BJ (cell line): ENCODE data around the gene LRIT3. TPM values are rescaled to one million over a fixed set of nuclear protein-coding genes. Genes with fewer than 3 reads are reported as not detected.

ENCODE experiments used
- CTCF ChIA-PET: fragments of 350-600 bp; formaldehyde crosslinking; extraction: SDS; loops from one replicate; lab custom pipeline; 2021; ENCODE audit warnings: antibody characterized with exemption, inconsistent platforms; lab: Yijun Ruan, JAX
- POLR2A ChIA-PET: fragments of 300-600 bp; sonication (Branson Sonifier 250); formaldehyde crosslinking; extraction: SDS; loops from one replicate; lab custom pipeline; 2021; ENCODE audit warnings: antibody characterized with exemption; lab: Charles Lee
- DNase-seq: peaks from one replicate; pipeline ENCODE4 v3.0.0-alpha.2; 2011; ENCODE audit warnings: low read depth
- H3K27me3 ChIP-seq: 2 replicates; pipeline ENCODE4 v1.6.0; 2011; ENCODE audit warnings: low read length; ENCODE audit not compliant: control insufficient read depth, insufficient read depth
- H3K36me3 ChIP-seq: 2 replicates; pipeline ENCODE4 v1.5.1; 2011; ENCODE audit warnings: low read length; ENCODE audit not compliant: control insufficient read depth, insufficient read depth
- H3K4me3 ChIP-seq: 2 replicates; pipeline ENCODE4 v1.5.1; 2011; ENCODE audit warnings: low read depth, mild to moderate bottlenecking, control low read depth, low read length
- polyA plus RNA-seq: library from polyadenylated mRNA; depleted of rRNA; stranded (reverse); fragments of >200 nt; gene quantifications from 2 replicates; pipeline ENCODE4 v1.2.3, GENCODE V29; 2011
- TF ChIP-seq, protein P1 (sequence below): IDR thresholded peaks from 2 replicates; pipeline ENCODE4 v1.5.1; 2011; ENCODE audit warnings: low read depth, mild to moderate bottlenecking, control low read depth, inconsistent platforms, low read length, moderate library complexity; ENCODE audit not compliant: insufficient read depth

The LRIT3 gene
- polyA plus RNA-seq, 1 experiment, result 0.01 TPM

DNA sequence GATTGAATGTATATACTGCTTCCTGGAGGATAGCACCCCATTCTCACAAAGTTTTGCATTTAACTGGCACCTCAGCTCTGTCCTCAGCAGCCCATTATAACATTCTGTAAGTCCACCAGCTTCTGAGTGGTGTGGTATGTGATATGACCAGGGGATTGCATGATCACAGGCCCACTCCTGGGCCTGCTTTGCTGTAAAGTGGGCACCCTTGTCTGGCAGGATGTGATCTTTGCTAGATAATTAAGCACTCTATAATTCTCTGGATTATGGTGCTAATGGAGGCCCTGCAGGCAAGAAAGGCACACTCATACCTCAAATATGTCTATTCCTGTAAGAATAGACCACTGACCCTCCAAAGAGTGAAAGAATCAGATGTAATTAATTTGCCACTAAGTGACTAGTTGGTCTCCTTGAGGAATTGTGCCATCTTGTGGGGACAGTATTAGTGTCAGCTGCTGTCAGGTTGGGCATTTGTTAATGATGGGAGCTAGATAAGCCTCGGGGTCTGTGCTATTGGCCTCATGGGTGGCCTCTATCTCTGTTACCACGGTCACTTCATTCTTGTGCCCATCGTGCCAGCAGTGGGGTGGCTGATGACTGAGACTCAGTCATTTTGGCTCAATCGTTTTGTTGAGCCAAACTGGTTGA, 43.9 kb upstream of the LRIT3 start:
- ChIA-PET POLR2A (interaction anchor here (0.7 kb wide), 1 partner anchor 173 kb away, joined by 3 read pairs; no protein-coding TSS in a partner anchor), CTCF (interaction anchor here (0.7 to 2.2 kb wide), 8 partner anchors 9 to 386 kb away, joined by 3 to 7 read pairs (median 4); partner anchors contain the start of gene CASP6)
- H3K4me3 ChIP-seq, result no peak overlapping the region
- no peak for DNase-seq
- H3K36me3 ChIP-seq, result no peaks in the 10 kb centered on the region
- TF ChIP-seq, protein P1, sequence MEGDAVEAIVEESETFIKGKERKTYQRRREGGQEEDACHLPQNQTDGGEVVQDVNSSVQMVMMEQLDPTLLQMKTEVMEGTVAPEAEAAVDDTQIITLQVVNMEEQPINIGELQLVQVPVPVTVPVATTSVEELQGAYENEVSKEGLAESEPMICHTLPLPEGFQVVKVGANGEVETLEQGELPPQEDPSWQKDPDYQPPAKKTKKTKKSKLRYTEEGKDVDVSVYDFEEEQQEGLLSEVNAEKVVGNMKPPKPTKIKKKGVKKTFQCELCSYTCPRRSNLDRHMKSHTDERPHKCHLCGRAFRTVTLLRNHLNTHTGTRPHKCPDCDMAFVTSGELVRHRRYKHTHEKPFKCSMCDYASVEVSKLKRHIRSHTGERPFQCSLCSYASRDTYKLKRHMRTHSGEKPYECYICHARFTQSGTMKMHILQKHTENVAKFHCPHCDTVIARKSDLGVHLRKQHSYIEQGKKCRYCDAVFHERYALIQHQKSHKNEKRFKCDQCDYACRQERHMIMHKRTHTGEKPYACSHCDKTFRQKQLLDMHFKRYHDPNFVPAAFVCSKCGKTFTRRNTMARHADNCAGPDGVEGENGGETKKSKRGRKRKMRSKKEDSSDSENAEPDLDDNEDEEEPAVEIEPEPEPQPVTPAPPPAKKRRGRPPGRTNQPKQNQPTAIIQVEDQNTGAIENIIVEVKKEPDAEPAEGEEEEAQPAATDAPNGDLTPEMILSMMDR, result peak; percentile 49
- H3K27me3 ChIP-seq, result no peaks in the 10 kb centered on the region; the same call in 1 of the 2 replicates

DNA sequence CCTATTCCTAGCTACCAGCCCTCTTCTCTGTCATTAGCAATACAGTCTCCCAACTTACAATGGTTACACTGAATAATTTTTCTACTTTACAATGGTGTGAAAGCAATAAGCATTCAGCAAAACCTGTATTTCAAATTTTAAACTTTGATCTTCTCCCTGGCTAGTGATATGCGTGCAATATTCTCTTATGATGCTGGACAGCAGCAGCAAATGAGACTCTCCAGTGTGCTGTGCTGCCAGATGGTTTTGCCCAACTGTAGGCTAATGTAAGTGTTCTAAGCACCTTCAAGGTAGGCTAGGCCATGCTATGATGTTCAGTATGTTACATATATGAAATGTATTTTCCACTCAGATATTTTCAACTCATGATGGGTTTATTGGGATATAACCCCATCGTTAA, 38.3 kb upstream of the LRIT3 start:
- POLR2A ChIA-PET, result no interaction called here
- TF ChIP-seq, protein P1, result no peak
- Histone ChIP-seq H3K4me3 (no peak overlapping the region), H3K27me3 (no peaks in the 10 kb centered on the region), H3K36me3 (no peaks in the 10 kb centered on the region)
- no peak for DNase-seq
- CTCF ChIA-PET, result no interaction called here

DNA sequence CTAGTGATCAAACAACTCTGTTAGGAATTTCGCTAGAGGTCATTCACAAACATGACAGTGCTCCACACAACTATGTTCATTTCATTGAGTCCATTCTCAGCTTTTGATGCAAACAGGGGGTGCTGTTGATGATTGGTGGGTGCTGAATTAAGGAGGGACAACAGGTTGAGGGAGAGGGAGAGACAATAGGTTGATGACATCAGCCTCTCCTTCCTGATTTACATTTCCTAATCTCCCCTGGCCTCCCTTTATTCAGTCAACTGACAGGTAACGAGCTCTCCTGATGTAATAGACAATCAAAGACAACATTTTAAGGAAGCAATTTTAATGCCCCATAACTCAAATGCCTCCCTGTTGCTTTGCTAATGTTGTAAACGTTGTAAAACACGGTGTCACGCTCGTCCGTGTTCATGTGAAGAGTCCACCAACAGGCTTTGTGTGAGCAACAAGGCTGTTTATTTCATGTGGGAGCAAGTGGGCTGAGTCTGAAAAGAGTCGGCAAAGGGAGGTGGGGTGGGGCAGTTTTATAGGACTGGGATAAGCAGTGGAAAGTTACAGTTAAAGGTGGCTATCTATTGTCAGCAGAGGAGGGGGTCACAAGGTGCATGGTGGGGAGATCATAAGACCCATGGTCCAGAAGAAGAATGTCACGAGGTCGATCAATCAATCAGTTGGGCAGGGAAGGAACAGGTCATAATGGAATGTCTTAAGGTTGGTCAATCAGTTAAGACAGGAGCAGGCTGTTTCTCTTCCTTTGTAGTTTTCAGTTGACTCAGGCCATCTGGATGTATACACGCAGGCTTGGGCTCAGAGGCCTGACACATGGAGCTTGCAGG, 37.1 kb upstream of the LRIT3 start:
- POLR2A ChIA-PET, result interaction anchor here (0.6 kb wide), 1 partner anchor 26 kb away, joined by 5 read pairs; no protein-coding TSS in a partner anchor
- CTCF ChIA-PET, result no interaction called here
- H3K27me3 ChIP-seq, result no peaks in the 10 kb centered on the region
- TF ChIP-seq, protein P1, result no peak
- DNase-seq, result no peak
- H3K36me3 ChIP-seq, result no peaks in the 10 kb centered on the region
- no peak overlapping the region for H3K4me3 ChIP-seq

DNA sequence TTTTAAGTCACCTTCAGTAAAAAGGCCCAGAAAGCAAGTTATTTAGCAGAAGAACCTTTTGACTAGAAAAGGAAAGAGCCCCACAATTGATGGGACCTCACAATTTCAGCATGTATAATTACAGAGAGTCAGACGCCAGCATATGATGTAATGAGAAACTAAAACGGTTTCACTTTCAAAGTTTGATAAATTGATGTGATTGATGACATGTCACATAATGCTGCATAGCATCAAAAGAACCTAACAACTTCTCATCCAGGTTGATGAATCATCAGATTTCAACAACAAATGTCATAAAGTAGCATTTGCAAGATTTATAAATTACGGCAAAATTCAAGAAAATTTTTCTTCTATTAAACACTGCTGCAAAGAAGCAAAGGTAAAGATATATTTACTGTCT, 36.2 kb upstream of the LRIT3 start:
- CTCF ChIA-PET, result no interaction called here

More for the DNA sequence above, 36.2 kb upstream of the LRIT3 start:
- POLR2A ChIA-PET, result no interaction called here
- Histone ChIP-seq H3K27me3 (no peaks in the 10 kb centered on the region), H3K36me3 (no peaks in the 10 kb centered on the region), H3K4me3 (no peak overlapping the region)
- TF ChIP-seq, protein P1, result no peak
- DNase-seq, result no peak
